Measurements from ENCODE around the gene UNG. TPM values are rescaled to one million over a fixed set of nuclear protein-coding genes. Genes with fewer than 3 reads are reported as not detected.

Gene UNG
- total RNA-seq, 1 experiment from 2014 or later: 99.0 TPM

GRCh38 chr12:109100741-109101140 lies 3.3 kb downstream of the UNG start:
- ChIA-PET CTCF (interaction anchor here (1.0 kb wide), 1 partner anchor 11 kb away, joined by 3 read pairs; no protein-coding TSS in a partner anchor), POLR2A (no interaction called here), RAD21 (ENCODE audit: low non-redundant PET in 1 of 2, low total read pairs in 2 of 2, uncharacterized antibody in 2 of 2, unreplicated experiment in 2 of 2) (no interaction called here)
- peaks cover 37% of the 10 kb centered on the region for H3K79me2 ChIP-seq (ENCODE audit: insufficient read depth, low read length)
- H3K27ac ChIP-seq (ENCODE audit: low read depth, low read length): no peak overlapping the region
- H3K27me3 ChIP-seq (ENCODE audit: insufficient read depth, low read length): no peaks in the 10 kb centered on the region
- no peak overlapping the region for H3K4me3 ChIP-seq (replicated peaks in 1 of 2; ENCODE audit: low read depth in 1 of 2, low read length in 2 of 2)
- no peaks in the 10 kb centered on the region for H4K20me1 ChIP-seq (ENCODE audit: insufficient read depth)
- no peak overlapping the region for H2AFZ ChIP-seq (ENCODE audit: low read depth, low read length, poor library complexity, severe bottlenecking)
- H3K4me2 ChIP-seq (ENCODE audit: low read length): no peak overlapping the region
- H3K4me1 ChIP-seq (ENCODE audit: control insufficient read depth in 1 of 2, insufficient read depth in 2 of 2, low read length in 2 of 2): peaks cover 2 to 19% of the 10 kb centered on the region in 2 experiments; a peak in 3 of 4 replicates
- no peaks in the 10 kb centered on the region for H3K9me2 ChIP-seq (ENCODE audit: insufficient read depth)
- no peaks in the 10 kb centered on the region for H3K9me3 ChIP-seq (ENCODE audit: control insufficient read depth in 1 of 2, insufficient read depth in 1 of 2, low read depth in 1 of 2, low read length in 2 of 2)
- BruUV-seq (replicated peaks): no TSS peak
- intact Hi-C loops (cut with micrococcal nuclease): no loop called here
- H3K36me3 ChIP-seq (ENCODE audit: control insufficient read depth in 1 of 2, insufficient read depth in 2 of 2, low read length in 2 of 2): peaks cover 20 to 47% of the 10 kb centered on the region in 2 experiments; a peak in 3 of 4 replicates
- ATAC-seq: no peak
- no peak overlapping the region for H3K9ac ChIP-seq (ENCODE audit: low read length)
- no peak for TF ChIP-seq JUND (IDR thresholded peaks at IDR 0.05)
- no peak for DNase-seq (ENCODE audit: low read depth, low spot score)

- H3K9me2 ChIP-seq (ENCODE audit: insufficient read depth): no peaks in the 10 kb centered on the region
- no peaks in the 10 kb centered on the region for H4K20me1 ChIP-seq (ENCODE audit: insufficient read depth)
- H3K4me2 ChIP-seq (ENCODE audit: low read length): no peak overlapping the region
- RAD21 ChIA-PET (ENCODE audit: low non-redundant PET in 1 of 2, low total read pairs in 2 of 2, uncharacterized antibody in 2 of 2, unreplicated experiment in 2 of 2): no interaction called here
- CTCF ChIA-PET: no interaction called here
- no peak overlapping the region for H3K4me3 ChIP-seq (replicated peaks in 1 of 2; ENCODE audit: low read depth in 1 of 2, low read length in 2 of 2)
- H3K9me3 ChIP-seq (ENCODE audit: control insufficient read depth in 1 of 2, insufficient read depth in 1 of 2, low read depth in 1 of 2, low read length in 2 of 2): no peaks in the 10 kb centered on the region
- H3K4me1 ChIP-seq (ENCODE audit: control insufficient read depth in 1 of 2, insufficient read depth in 2 of 2, low read length in 2 of 2): peaks cover 0 to 12% of the 10 kb centered on the region in 2 experiments; a peak in 2 of 4 replicates
- ATAC-seq (no peak), DNase-seq (ENCODE audit: low read depth, low spot score) (no peak)
- H2AFZ ChIP-seq (ENCODE audit: low read depth, low read length, poor library complexity, severe bottlenecking): no peak overlapping the region
- TF ChIP-seq RAD21 (IDR thresholded peaks at IDR 0.05; ENCODE audit: low read depth): no peak
- no peak for TF ChIP-seq SP1 (IDR thresholded peaks at IDR 0.05; ENCODE audit: low read depth)
- TF ChIP-seq YY1 (IDR thresholded peaks at IDR 0.05; ENCODE audit: extremely low read depth, insufficient replicate concordance, low read depth, low read length): no peak
- no peak for TF ChIP-seq POLR2A (IDR thresholded peaks at IDR 0.05; ENCODE audit: borderline replicate concordance, extremely low read depth, insufficient read depth, insufficient read length)
- TF ChIP-seq EZH2phosphoT487 (IDR thresholded peaks at IDR 0.05; ENCODE audit: borderline replicate concordance): no peak
- TF ChIP-seq JUND (IDR thresholded peaks at IDR 0.05): no peak
- TF ChIP-seq ATF3 (IDR thresholded peaks at IDR 0.05): no peak
- no peak for TF ChIP-seq ZFX (IDR thresholded peaks at IDR 0.05)
- no peak for TF ChIP-seq CTCF (IDR thresholded peaks at IDR 0.05 in 2 of 3, conservative IDR thresholded peaks at IDR 0.05 in 1 of 3; ENCODE audit: borderline replicate concordance in 1 of 3, insufficient read depth in 1 of 3, low read depth in 2 of 3, low read length in 2 of 3)
- no peak for TF ChIP-seq ZNF274 (IDR thresholded peaks at IDR 0.05; ENCODE audit: low read depth, low read length)
- no peak for TF ChIP-seq POLR2AphosphoS5 (IDR thresholded peaks at IDR 0.05; ENCODE audit: low read depth, low read length)
- TF ChIP-seq REST (IDR thresholded peaks at IDR 0.05; ENCODE audit: low read depth): no peak
- no peak for TF ChIP-seq FOSL1 (IDR thresholded peaks at IDR 0.05; ENCODE audit: low read depth)
- TF ChIP-seq TCF7L2 (IDR thresholded peaks at IDR 0.05; ENCODE audit: borderline replicate concordance, extremely low read depth, insufficient read depth, insufficient read length): no peak
- TF ChIP-seq CBX3 (IDR thresholded peaks at IDR 0.05; ENCODE audit: low read depth): no peak
- no peak overlapping the region for H3K27ac ChIP-seq (ENCODE audit: low read depth, low read length)
- POLR2A ChIA-PET: no interaction called here
- intact Hi-C loops (cut with micrococcal nuclease): no loop called here
- BruUV-seq (replicated peaks): no TSS peak
- peaks cover 23 to 52% of the 10 kb centered on the region in 2 experiments; a peak in 3 of 4 replicates for H3K36me3 ChIP-seq (ENCODE audit: control insufficient read depth in 1 of 2, insufficient read depth in 2 of 2, low read length in 2 of 2)
- H3K79me2 ChIP-seq (ENCODE audit: insufficient read depth, low read length): peaks cover 37% of the 10 kb centered on the region
- H3K27me3 ChIP-seq (ENCODE audit: insufficient read depth, low read length): no peaks in the 10 kb centered on the region
- no peak overlapping the region for H3K9ac ChIP-seq (ENCODE audit: low read length)
These were observed 5.1 kb downstream of the UNG start for GRCh38 chr12:109102491-109102890.

Measured in HCT116 (cell line).